ENCODE results near the gene CRTAC1.
"Not testable (repeated sequence)": the region's sequence is repeated elsewhere in the genome, so short reads cannot be mapped to it uniquely, and the experiment has no call there.

The CRTAC1 gene

DNA sequence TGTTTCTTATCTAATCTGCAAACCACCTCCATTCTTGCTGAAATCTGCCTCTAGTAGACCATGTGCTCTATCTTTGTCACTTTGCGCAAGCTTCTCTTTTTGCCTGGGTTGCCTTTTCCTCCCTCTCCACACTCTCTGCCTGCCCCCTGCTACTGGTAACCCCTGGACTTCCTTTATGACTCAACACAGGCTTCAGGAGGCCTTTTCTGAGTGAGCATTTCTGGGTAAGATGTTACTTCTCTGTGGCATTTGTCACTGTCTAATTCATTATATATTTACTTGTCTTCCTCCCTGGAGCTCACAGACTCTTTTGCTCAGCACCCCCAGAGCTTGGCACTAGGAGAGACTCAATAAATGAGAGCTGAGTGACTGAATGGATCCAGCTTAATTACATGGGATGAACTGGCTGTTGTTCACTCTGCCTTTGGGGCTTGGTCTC, 172.4 kb downstream of the CRTAC1 start:
- Histone ChIP-seq H3K9me3 (ENCODE audit: control insufficient read depth, insufficient read depth, low read length) (no peaks in the 10 kb centered on the region), H3K9ac (ENCODE audit: low read depth, low read length) (no peak overlapping the region), H3K27me3 (ENCODE audit: control insufficient read depth, insufficient read depth, low read length) (peaks cover 6% of the 10 kb centered on the region), H3K4me1 (ENCODE audit: control insufficient read depth, insufficient read depth, low read length) (peaks cover 10% of the 10 kb centered on the region), H3K4me3 (ENCODE audit: low read depth, low read length) (no peak overlapping the region), H3K36me3 (ENCODE audit: control insufficient read depth, insufficient read depth, low read length) (no peaks in the 10 kb centered on the region)

DNA sequence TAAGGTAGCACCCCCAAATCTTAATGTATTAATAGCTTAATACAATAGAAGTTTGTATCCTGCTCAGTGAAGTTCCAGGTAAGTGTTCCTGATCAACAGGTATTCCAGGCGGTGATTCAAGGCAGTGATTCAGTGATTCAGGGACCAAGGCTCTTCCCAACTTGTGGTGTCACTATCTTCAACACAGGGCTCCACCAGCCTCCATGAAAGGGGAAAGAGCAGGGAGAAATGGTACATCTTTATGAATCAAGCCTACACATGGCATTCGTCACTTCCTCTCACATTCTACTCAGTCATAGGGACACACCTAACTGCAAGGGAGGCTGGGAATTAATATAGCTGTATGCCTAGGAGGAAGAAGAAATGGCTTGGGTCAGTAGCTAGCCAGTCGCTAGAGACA, 175.7 kb downstream of the CRTAC1 start:
- H3K9me3 ChIP-seq (ENCODE audit: control insufficient read depth, insufficient read depth, low read length) = no peaks in the 10 kb centered on the region
- H3K9ac ChIP-seq (ENCODE audit: low read depth, low read length) = no peak overlapping the region
- no peak overlapping the region for H3K4me3 ChIP-seq (ENCODE audit: low read depth, low read length)
- peaks cover 28% of the 10 kb centered on the region for H3K27me3 ChIP-seq (ENCODE audit: control insufficient read depth, insufficient read depth, low read length)
- peaks cover 2% of the 10 kb centered on the region for H3K4me1 ChIP-seq (ENCODE audit: control insufficient read depth, insufficient read depth, low read length)
- H3K36me3 ChIP-seq (ENCODE audit: control insufficient read depth, insufficient read depth, low read length) = no peaks in the 10 kb centered on the region

DNA sequence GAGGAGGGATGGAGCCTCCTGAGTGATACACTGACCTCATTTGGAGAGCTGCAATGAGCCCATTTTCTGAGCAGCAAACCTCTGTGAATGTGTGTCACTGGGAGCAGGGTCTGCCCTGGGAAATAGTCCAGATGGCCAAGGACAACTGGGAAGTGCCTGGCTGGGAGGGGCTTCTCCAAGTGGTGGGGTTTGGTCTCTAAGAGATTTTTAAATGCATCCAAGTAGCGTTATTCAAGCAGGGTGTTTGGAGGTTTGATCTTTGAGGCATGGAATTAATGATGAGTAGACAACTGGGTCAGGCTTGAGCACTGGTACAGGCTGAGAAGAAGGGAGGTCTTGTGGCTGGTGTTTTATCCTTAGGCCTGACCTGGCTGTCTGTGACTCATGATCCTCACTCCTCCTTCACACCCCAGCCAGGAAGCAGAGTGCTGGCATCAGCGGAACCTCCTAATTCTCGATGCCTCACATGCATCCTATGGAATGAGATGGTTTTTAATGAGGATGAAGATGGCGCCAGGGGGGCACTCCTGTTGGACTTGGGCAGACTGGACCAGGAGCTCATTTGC, 177.5 kb downstream of the CRTAC1 start:
- no peaks in the 10 kb centered on the region for H3K9me3 ChIP-seq (ENCODE audit: control insufficient read depth, insufficient read depth, low read length)
- H3K36me3 ChIP-seq (ENCODE audit: control insufficient read depth, insufficient read depth, low read length) = no peaks in the 10 kb centered on the region
- peaks cover 2% of the 10 kb centered on the region for H3K4me1 ChIP-seq (ENCODE audit: control insufficient read depth, insufficient read depth, low read length)
- H3K9ac ChIP-seq (ENCODE audit: low read depth, low read length) = no peak overlapping the region
- H3K27me3 ChIP-seq (ENCODE audit: control insufficient read depth, insufficient read depth, low read length) = peaks cover 35% of the 10 kb centered on the region
- H3K4me3 ChIP-seq (ENCODE audit: low read depth, low read length) = no peak overlapping the region

DNA sequence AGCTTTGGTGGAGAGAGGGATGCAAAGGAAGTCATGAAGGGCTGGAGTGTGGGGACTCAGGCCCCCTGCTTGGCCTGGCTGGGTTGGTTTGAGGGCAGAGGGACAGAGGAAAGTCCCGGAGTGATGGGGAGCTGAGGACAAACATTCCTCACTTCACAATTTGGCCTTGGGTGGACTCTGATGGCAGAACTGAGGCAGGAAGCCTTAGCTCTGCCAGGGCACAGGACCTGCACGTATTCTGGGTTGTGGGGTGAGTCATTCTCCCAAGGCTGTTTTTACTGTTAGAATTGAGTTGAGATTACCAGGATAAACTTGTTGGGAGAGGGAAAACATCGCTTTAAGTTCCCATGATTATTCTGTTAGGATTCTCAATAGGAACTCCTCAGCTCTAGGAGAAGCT, 178.1 kb downstream of the CRTAC1 start:
- Histone ChIP-seq H3K4me3 (ENCODE audit: low read depth, low read length) (no peak overlapping the region), H3K9me3 (ENCODE audit: control insufficient read depth, insufficient read depth, low read length) (no peaks in the 10 kb centered on the region), H3K36me3 (ENCODE audit: control insufficient read depth, insufficient read depth, low read length) (no peaks in the 10 kb centered on the region), H3K4me1 (ENCODE audit: control insufficient read depth, insufficient read depth, low read length) (peaks cover 2% of the 10 kb centered on the region), H3K9ac (ENCODE audit: low read depth, low read length) (no peak overlapping the region), H3K27me3 (ENCODE audit: control insufficient read depth, insufficient read depth, low read length) (peaks cover 35% of the 10 kb centered on the region)

DNA sequence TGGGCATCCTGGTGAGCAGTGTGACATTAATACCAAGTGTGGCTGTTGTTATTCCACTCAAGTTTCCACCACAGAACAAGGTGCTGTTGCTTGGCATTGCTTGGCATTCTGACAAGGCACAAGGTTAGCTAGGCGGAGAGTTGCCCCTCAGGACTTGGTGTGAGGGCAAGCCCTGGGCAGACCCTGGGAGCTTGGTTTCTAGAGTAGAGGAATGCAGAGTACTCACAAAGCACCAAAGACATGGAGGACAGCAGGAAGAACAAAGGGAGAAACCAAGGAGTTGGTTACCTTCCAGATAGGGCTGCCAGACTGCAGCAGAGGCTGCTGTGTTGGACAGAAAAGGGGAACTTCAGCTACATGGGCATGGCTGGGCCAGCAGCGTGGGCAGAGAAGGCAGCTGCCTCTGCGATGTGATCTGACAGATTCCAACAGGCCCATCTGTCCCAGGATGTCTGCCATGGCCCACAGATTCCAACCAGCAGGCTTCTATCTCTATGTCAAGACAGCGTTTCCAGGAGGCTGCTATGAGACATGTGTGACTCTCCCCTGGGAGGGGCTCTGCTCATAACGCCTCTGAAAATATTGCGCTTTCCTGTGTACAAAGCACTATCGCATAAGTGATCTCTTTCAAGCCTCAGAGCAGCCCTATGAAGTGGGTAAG, 178.9 kb downstream of the CRTAC1 start:
- H3K4me1 ChIP-seq (ENCODE audit: control insufficient read depth, insufficient read depth, low read length) = peaks cover 2% of the 10 kb centered on the region
- H3K4me3 ChIP-seq (ENCODE audit: low read depth, low read length) = no peak overlapping the region
- H3K36me3 ChIP-seq (ENCODE audit: control insufficient read depth, insufficient read depth, low read length) = no peaks in the 10 kb centered on the region
- H3K9me3 ChIP-seq (ENCODE audit: control insufficient read depth, insufficient read depth, low read length) = no peaks in the 10 kb centered on the region
- H3K27me3 ChIP-seq (ENCODE audit: control insufficient read depth, insufficient read depth, low read length) = peaks cover 35% of the 10 kb centered on the region
- no peak overlapping the region for H3K9ac ChIP-seq (ENCODE audit: low read depth, low read length)

DNA sequence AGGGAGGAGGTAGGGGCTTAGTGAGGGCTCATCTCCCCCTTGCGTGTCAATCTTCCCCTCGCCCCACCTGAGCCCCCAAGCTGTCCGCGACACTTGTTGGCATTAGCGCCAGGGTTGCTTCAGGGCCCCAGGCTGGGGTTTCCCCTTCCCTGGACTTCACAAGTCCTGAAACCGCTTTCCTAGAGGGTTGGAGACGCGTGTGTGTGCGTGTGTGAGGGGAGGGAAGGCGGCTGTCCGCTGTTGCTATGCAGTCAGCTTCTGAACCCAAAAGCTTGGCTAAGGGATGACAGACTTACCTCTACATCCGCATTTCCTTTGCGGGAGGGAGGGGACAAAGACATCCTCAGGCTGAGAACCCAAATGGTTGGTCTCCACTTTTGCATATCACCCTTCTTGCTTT, 180.0 kb downstream of the CRTAC1 start:
- Histone ChIP-seq H3K27me3 (ENCODE audit: control insufficient read depth, insufficient read depth, low read length) (peaks cover 38% of the 10 kb centered on the region), H3K9ac (ENCODE audit: low read depth, low read length) (no peak overlapping the region), H3K4me3 (ENCODE audit: low read depth, low read length) (peak overlapping the region; percentile 39)

DNA sequence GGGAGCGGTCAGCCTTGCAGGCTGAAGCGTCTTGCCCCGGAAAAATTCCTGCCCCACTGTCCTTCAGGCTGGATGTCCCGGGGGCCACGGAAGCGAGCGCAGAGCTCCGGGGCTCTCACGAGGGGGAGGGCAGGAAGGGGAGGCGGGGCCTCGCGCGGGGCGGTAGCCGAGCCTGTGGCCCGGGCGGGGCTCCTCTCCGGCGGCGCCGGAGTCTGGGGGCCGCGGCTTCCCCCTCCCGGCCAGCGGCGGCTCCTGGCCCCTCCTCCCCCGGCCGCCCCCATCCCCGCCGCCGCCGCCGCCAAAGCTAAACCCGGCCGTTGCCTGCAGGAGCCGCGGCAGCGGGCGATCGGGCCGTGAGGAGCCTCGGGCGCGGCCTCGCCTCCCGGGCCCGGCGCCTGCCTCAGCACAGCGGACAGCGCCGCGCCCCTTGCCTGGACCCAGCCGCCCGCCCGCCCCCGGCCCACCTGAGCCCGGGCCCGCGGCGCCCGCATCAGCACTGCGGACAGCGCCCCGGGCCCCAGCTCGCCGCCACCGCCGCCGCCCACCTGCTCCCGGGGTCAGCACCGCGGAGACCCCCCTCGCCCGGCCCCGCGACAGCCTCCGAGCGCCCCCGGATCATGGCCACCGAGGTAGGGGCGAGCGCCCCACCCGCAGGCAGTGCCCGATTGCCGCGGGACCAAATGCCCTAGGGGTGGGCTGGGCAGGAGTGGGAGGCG, 180.6 kb downstream of the CRTAC1 start, which contains the start of gene GOLGA7B:
Gene GOLGA7B (plus strand): TSS at position 157 of the 716 bp plus-strand sequence. CDS start 461 bp downstream, at position 618.
- peaks cover 38% of the 10 kb centered on the region for H3K27me3 ChIP-seq (ENCODE audit: control insufficient read depth, insufficient read depth, low read length)

More for the DNA sequence above, 180.0 kb downstream of the CRTAC1 start:
- H3K4me1 ChIP-seq (ENCODE audit: control insufficient read depth, insufficient read depth, low read length) = peaks cover 2% of the 10 kb centered on the region
- H3K9me3 ChIP-seq (ENCODE audit: control insufficient read depth, insufficient read depth, low read length) = no peaks in the 10 kb centered on the region
- H3K36me3 ChIP-seq (ENCODE audit: control insufficient read depth, insufficient read depth, low read length) = no peaks in the 10 kb centered on the region

DNA sequence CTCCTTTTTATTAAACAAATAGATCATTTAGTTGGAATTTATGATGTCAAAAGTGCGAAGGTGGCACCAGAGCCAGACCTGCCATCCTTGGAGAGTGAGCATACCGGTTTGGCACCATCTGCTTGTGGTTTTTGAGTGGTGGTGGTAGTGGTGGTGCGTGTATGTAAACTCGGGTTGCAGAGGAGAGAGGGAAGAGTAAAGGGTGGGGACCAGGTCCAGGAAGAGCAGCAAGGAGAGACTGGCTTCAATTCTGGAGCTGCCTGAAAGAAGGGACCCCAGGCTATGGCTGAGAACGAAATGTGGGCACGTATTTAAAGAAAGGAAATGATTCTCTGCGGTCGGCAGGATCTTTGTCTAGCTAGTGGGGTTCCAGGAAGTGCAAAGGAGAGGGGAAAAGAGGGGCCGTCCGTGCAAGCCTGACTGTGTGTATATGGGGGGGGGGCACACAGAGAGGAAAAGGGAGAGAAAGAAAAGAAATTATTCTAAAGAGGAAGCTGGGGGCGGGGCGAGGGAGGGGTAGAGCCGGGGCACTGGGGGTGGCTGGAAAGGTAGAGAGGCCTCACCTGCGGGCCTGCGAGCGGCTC, 181.2 kb downstream of the CRTAC1 start:
- H3K27me3 ChIP-seq (ENCODE audit: control insufficient read depth, insufficient read depth, low read length) = peaks cover 35% of the 10 kb centered on the region
- no peaks in the 10 kb centered on the region for H3K36me3 ChIP-seq (ENCODE audit: control insufficient read depth, insufficient read depth, low read length)
- peak overlapping the region; percentile 54 for H3K4me3 ChIP-seq (ENCODE audit: low read depth, low read length)
- no peak overlapping the region for H3K9ac ChIP-seq (ENCODE audit: low read depth, low read length)
- H3K9me3 ChIP-seq (ENCODE audit: control insufficient read depth, insufficient read depth, low read length) = no peaks in the 10 kb centered on the region
- peaks cover 2% of the 10 kb centered on the region for H3K4me1 ChIP-seq (ENCODE audit: control insufficient read depth, insufficient read depth, low read length)

More for the DNA sequence above, 180.6 kb downstream of the CRTAC1 start, which contains the start of gene GOLGA7B:
- H3K9ac ChIP-seq (ENCODE audit: low read depth, low read length) = no peak within 1 kb of the TSS
- H3K36me3 ChIP-seq (ENCODE audit: control insufficient read depth, insufficient read depth, low read length) = no peaks in the 10 kb centered on the region
- H3K4me1 ChIP-seq (ENCODE audit: control insufficient read depth, insufficient read depth, low read length) = peaks cover 2% of the 10 kb centered on the region
- H3K9me3 ChIP-seq (ENCODE audit: control insufficient read depth, insufficient read depth, low read length) = no peaks in the 10 kb centered on the region
- peak within 1 kb of the TSS; percentile 54 for H3K4me3 ChIP-seq (ENCODE audit: low read depth, low read length)

DNA sequence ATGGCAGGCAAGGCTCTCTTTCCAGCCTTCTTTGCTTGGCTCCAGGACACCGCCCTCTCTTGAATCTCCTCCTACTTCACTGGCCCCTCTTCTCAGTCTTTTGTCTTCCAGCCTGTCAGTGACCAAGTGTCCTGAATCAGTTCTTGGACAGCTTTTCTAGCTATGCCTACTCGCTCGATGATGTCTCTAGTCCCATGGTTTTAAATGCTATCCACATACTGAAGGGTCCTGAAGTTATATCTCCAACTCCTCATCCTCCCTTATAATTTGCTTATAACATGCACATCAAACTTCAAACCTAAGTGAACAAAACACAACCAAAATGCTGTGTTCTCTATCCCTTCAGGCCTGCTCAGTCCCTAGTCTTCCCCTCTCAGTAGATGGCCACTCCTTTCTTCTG, 185.7 kb downstream of the CRTAC1 start:
- Histone ChIP-seq H3K27me3 (ENCODE audit: control insufficient read depth, insufficient read depth, low read length) (peaks cover 10% of the 10 kb centered on the region), H3K4me1 (ENCODE audit: control insufficient read depth, insufficient read depth, low read length) (no peaks in the 10 kb centered on the region), H3K4me3 (ENCODE audit: low read depth, low read length) (no peak overlapping the region), H3K9me3 (ENCODE audit: control insufficient read depth, insufficient read depth, low read length) (no peaks in the 10 kb centered on the region), H3K36me3 (ENCODE audit: control insufficient read depth, insufficient read depth, low read length) (peaks cover 3% of the 10 kb centered on the region), H3K9ac (ENCODE audit: low read depth, low read length) (no peak overlapping the region)

DNA sequence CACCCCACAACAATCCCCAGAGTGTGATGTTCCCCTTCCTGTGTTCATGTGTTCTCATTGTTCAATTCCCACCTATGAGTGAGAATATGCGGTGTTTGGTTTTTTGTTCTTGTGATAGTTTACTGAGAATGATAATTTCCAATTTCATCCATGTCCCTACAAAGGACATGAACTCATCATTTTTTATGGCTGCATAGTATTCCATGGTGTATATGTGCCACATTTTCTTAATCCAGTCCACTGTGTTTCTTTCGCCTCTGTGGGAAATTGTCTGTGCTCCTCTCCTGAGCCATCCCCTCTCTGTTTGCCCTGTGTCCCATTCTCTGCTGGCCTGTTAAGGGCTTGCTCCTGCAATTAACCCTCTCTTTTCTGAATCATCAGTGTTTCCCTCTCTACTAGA, 186.4 kb downstream of the CRTAC1 start:
- not testable (repeated sequence) for H3K4me1 ChIP-seq (ENCODE audit: control insufficient read depth, insufficient read depth, low read length); H3K9ac ChIP-seq (ENCODE audit: low read depth, low read length); H3K9me3 ChIP-seq (ENCODE audit: control insufficient read depth, insufficient read depth, low read length); H3K27me3 ChIP-seq (ENCODE audit: control insufficient read depth, insufficient read depth, low read length); H3K4me3 ChIP-seq (ENCODE audit: low read depth, low read length); H3K36me3 ChIP-seq (ENCODE audit: control insufficient read depth, insufficient read depth, low read length)

DNA sequence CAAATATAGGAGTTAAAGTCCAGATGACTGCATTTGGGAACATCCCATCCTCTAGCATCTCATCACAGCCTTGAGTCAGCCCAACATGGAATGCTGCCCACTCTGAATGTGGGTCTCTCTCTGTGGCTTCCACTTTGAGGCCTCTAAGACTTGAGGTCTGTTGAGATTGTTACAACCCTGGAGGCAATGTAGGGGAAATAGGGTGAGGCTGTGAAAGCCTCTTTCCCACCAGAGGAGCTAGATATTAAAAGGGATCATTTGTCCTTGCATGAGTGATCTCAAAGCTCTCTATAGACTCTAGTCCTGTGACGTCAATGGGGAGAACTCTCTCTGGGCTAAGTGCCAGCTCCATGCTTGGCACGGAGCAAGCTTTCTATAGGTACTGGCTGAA, 187.1 kb downstream of the CRTAC1 start:
- Histone ChIP-seq H3K9me3 (ENCODE audit: control insufficient read depth, insufficient read depth, low read length) (no peaks in the 10 kb centered on the region), H3K27me3 (ENCODE audit: control insufficient read depth, insufficient read depth, low read length) (peaks cover 3% of the 10 kb centered on the region)

More for the DNA sequence above, 187.1 kb downstream of the CRTAC1 start:
- H3K4me3 ChIP-seq (ENCODE audit: low read depth, low read length) = no peak overlapping the region
- no peaks in the 10 kb centered on the region for H3K4me1 ChIP-seq (ENCODE audit: control insufficient read depth, insufficient read depth, low read length)
- peaks cover 3% of the 10 kb centered on the region for H3K36me3 ChIP-seq (ENCODE audit: control insufficient read depth, insufficient read depth, low read length)
- H3K9ac ChIP-seq (ENCODE audit: low read depth, low read length) = no peak overlapping the region
